Adipose tissue (tissue), 3 donors: ENCODE results near the gene MID1IP1. TPM values are rescaled to one million over a fixed set of nuclear protein-coding genes. Genes with fewer than 3 reads are reported as not detected.

Experiments used
- H3K27ac ChIP-seq: one replicate; pipeline ENCODE4 v1.5.1; 2013; ENCODE audit warnings: low read depth, low read length
- WGBS, 3 donors: extraction: QIAGEN DNeasy Blood & Tissue Kit; methylation state at CpG; one replicate each; pipeline ENCODE4 v1.1.7; 2013; 5-methylcytosine and 5-hydroxymethylcytosine counted together
- polyA plus RNA-seq, 3 donors: library from polyadenylated mRNA; stranded (reverse); fragments of 200-250 nt; gene quantifications; one replicate each; pipeline ENCODE4 v1.2.3, GENCODE V29; 2013
- donor health status: healthy with polysubstance abuse.
- donor health status: Bipolar disorder and iron deficiency.
- donor health status: healthy.

MID1IP1 gene
- polyA plus RNA-seq, 3 donors: 63.9 to 152 (median 93.4) TPM

GRCh38 chrX:38806875-38807621 lies 5.8 kb downstream of the MID1IP1 start:
- 28 to 46% (median 41%) methylated on average over 7 of the region's 7 CpGs for WGBS, 3 donors
- no peak overlapping the region for H3K27ac ChIP-seq

GRCh38 chrX:38807873-38808272 lies 6.6 kb downstream of the MID1IP1 start:
- no peak overlapping the region for H3K27ac ChIP-seq

GRCh38 chrX:38811515-38812243 lies 10.4 kb downstream of the MID1IP1 start:
- WGBS, 3 donors: 47 to 58% (median 51%) methylated on average over 3 of the region's 3 CpGs
- no peak overlapping the region for H3K27ac ChIP-seq

GRCh38 chrX:38816155-38816554 lies 14.9 kb downstream of the MID1IP1 start:
- WGBS, 3 donors: 45 to 76% (median 74%) methylated on average over 3 of the region's 3 CpGs
- H3K27ac ChIP-seq: no peak overlapping the region

GRCh38 chrX:38817004-38817703 lies 15.9 kb downstream of the MID1IP1 start:
- WGBS, 3 donors: 9 to 21% (median 19%) methylated on average over 1 to 2 of the region's 2 CpGs
- H3K27ac ChIP-seq: no peak overlapping the region

- H3K27ac ChIP-seq: no peak overlapping the region
- WGBS, 3 donors: 71 to 100% (median 83%) methylated on average over 1 of the region's 1 CpG
These were observed 17.9 kb downstream of the MID1IP1 start for GRCh38 chrX:38819163-38819562.

- 55 to 98% (median 70%) methylated on average over 1 of the region's 1 CpG for WGBS, 3 donors
- no peak overlapping the region for H3K27ac ChIP-seq
These were observed 18.4 kb downstream of the MID1IP1 start for GRCh38 chrX:38819709-38820108.

- 65 to 89% (median 80%) methylated on average over 2 of the region's 2 CpGs for WGBS, 3 donors
- no peak overlapping the region for H3K27ac ChIP-seq
These were observed 19.5 kb downstream of the MID1IP1 start for GRCh38 chrX:38820751-38821150.

GRCh38 chrX:38824176-38824575 lies 22.9 kb downstream of the MID1IP1 start:
- H3K27ac ChIP-seq: no peak overlapping the region
- WGBS, 3 donors: 76 to 93% (median 88%) methylated on average over 2 of the region's 2 CpGs

GRCh38 chrX:38831949-38832348 lies 30.7 kb downstream of the MID1IP1 start:
- WGBS, 3 donors: 41 to 82% (median 61%) methylated on average over 2 of the region's 2 CpGs

GRCh38 chrX:38837389-38837788 lies 36.1 kb downstream of the MID1IP1 start:
- H3K27ac ChIP-seq: no peak overlapping the region
- WGBS, 3 donors: 80 to 93% (median 88%) methylated on average over 2 of the region's 2 CpGs

More at GRCh38 chrX:38831949-38832348, 30.7 kb downstream of the MID1IP1 start:
- H3K27ac ChIP-seq: no peak overlapping the region

- 30 to 91% (median 80%) methylated on average over 3 of the region's 3 CpGs for WGBS, 3 donors
- H3K27ac ChIP-seq: no peak overlapping the region
These were observed 38.0 kb downstream of the MID1IP1 start for GRCh38 chrX:38839277-38839676.

GRCh38 chrX:38839944-38840343 lies 38.7 kb downstream of the MID1IP1 start:
- WGBS, 3 donors: 64 to 85% (median 79%) methylated on average over 1 of the region's 1 CpG
- no peak overlapping the region for H3K27ac ChIP-seq

GRCh38 chrX:38841750-38842149 lies 40.5 kb downstream of the MID1IP1 start:
- 50 to 82% (median 60%) methylated on average over 2 of the region's 2 CpGs for WGBS, 3 donors
- H3K27ac ChIP-seq: no peak overlapping the region

GRCh38 chrX:38845426-38845825 lies 44.2 kb downstream of the MID1IP1 start:
- 76 to 90% (median 80%) methylated on average over 4 of the region's 4 CpGs for WGBS, 3 donors
- H3K27ac ChIP-seq: no peak overlapping the region

- H3K27ac ChIP-seq: no peak overlapping the region
- 41 to 93% (median 75%) methylated on average over 5 of the region's 5 CpGs for WGBS, 3 donors
These were observed 46.1 kb downstream of the MID1IP1 start for GRCh38 chrX:38847206-38847902.

GRCh38 chrX:38847903-38848230 lies 46.6 kb downstream of the MID1IP1 start:
- no peak overlapping the region for H3K27ac ChIP-seq

GRCh38 chrX:38848671-38849455 lies 47.6 kb downstream of the MID1IP1 start:
- H3K27ac ChIP-seq: no peak overlapping the region
- WGBS, 3 donors: 81 to 95% (median 88%) methylated on average over 7 of the region's 7 CpGs

More at GRCh38 chrX:38847903-38848230, 46.6 kb downstream of the MID1IP1 start:
- WGBS, 3 donors: 13 to 59% (median 36%) methylated on average over 1 of the region's 1 CpG
